GM03348 (cell line): ENCODE measurements around the gene DMPK.
"Not testable (repeated sequence)": the region's sequence is repeated elsewhere in the genome, so short reads cannot be mapped to it uniquely, and the experiment has no call there.

Source experiments
- DNase-seq: peaks from one replicate; pipeline ENCODE4 v3.0.0; 2012; ENCODE audit warnings: low spot score

The DMPK gene

GRCh38 chr19:45814851-45815480 lies 32.7 kb upstream of the DMPK start, which contains the start of gene RSPH6A:
Gene RSPH6A, minus strand, starts transcription at chr19:45815308. Its CDS starts 132 bp downstream, at chr19:45815176.
- DNase-seq: no peak

- DNase-seq: no peak
These were observed 32.0 kb upstream of the DMPK start for GRCh38 chr19:45814166-45814780.

GRCh38 chr19:45812297-45812696 lies 30.0 kb upstream of the DMPK start:
- DNase-seq: no peak

GRCh38 chr19:45809643-45810159 lies 27.4 kb upstream of the DMPK start:
- peak; percentile 40 for DNase-seq

GRCh38 chr19:45805719-45806118 lies 23.4 kb upstream of the DMPK start:
- no peak for DNase-seq

GRCh38 chr19:45804959-45805230 lies 22.6 kb upstream of the DMPK start:
- DNase-seq: no peak

GRCh38 chr19:45804140-45804958 lies 22.1 kb upstream of the DMPK start:
- no peak for DNase-seq

- DNase-seq: no peak
These were observed 19.4 kb upstream of the DMPK start for GRCh38 chr19:45801603-45802175.

- peak; percentile 52 for DNase-seq
These were observed 17.8 kb upstream of the DMPK start for GRCh38 chr19:45800070-45800553.

- DNase-seq: not testable (repeated sequence)
These were observed 17.3 kb upstream of the DMPK start for GRCh38 chr19:45799541-45799940.

- DNase-seq: peak; percentile 90
These were observed 16.8 kb upstream of the DMPK start for GRCh38 chr19:45798995-45799517.

- no peak for DNase-seq
These were observed 12.3 kb upstream of the DMPK start for GRCh38 chr19:45794627-45795026.

- no peak for DNase-seq
These were observed 11.6 kb upstream of the DMPK start for GRCh38 chr19:45793876-45794275.

- DNase-seq: no peak
These were observed 10.9 kb upstream of the DMPK start for GRCh38 chr19:45793178-45793564.

GRCh38 chr19:45792470-45793177 lies 10.3 kb upstream of the DMPK start, which contains the start of gene DMWD:
Gene DMWD, minus strand, starts transcription at chr19:45792845. Its CDS starts 89 bp downstream, at chr19:45792756.
- DNase-seq: peak; percentile 97

GRCh38 chr19:45791744-45792469 lies 9.6 kb upstream of the DMPK start:
- DNase-seq: no peak

GRCh38 chr19:45790942-45791341 lies 8.7 kb upstream of the DMPK start:
- no peak for DNase-seq

GRCh38 chr19:45789035-45789786 lies 6.9 kb upstream of the DMPK start:
- no peak for DNase-seq

GRCh38 chr19:45786533-45786894 lies 4.2 kb upstream of the DMPK start:
- DNase-seq: no peak
